Measurements from ENCODE around the gene WDR38. TPM values are rescaled to one million over a fixed set of nuclear protein-coding genes. Genes with fewer than 3 reads are reported as not detected.
A peak's percentile ranks its signal among the peaks of the same experiment; 100 is the strongest.

Gene WDR38
- total and polyA plus RNA-seq, 9 of the 15 experiments (the other 6 are each of a cell fraction or from before 2014, with no cell fraction given), result not detected

DNA sequence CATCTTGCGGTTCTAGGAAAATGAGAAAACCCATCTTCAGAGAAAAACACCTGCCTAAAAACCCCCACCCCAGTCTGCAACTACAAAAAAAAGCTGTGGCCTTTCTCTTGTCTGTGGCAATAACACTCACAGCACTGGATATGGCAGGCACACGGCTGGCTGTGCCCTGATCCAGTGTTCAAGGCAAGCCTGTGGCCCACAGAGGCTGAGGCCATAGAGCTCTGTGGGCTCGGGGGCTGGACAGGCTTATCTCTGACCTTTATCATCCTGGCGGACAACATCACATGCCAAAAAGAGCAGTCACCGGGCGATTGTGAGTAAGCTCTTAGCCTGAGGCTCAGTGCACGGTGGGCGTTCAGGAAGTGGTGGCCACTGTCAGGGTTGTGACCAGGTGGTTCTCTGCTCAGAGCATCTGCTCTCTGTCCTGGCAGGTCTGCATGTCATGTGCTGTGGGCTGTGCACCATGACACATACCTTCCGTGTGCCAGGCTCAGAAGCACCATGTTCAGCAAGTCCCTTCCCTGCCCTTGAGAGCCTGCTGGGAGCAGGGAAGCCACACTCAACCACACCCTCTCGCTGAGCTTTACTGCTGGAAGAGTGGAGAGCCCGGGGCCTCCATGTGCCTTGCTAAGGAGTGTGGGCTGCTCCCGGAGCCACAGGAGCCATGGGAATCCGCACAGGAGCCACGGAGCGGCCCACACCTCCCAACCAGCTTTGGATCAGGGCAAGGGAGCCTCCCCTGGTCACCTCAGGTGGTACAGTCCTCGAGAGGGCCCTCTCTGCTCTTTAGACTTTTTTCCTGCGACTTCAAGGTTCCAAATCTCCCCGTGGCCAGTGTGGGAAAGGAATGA lies 34.6 kb upstream of the WDR38 start (continued):
- TF ChIP-seq ZNF589 (CRISPR knock-in tag; IDR thresholded peaks at IDR 0.05; ENCODE audit: low read depth), result peak; percentile 54
- TF ChIP-seq EP300 (IDR thresholded peaks at IDR 0.05; ENCODE audit: low read length), result 0 out of 2 replicates have a peak, but pooled peaks have one; percentile 21
- 0 out of 2 replicates have a peak, but pooled peaks have one; percentile 17 for TF ChIP-seq ZNF76 (CRISPR knock-in tag; IDR thresholded peaks at IDR 0.05; ENCODE audit: borderline replicate concordance)
- peak; percentile 63; the same call in 1 of the 2 replicates for TF ChIP-seq FOSL1 (tag; conservative IDR thresholded peaks at IDR 0.05)
- TF ChIP-seq ETV5 (CRISPR knock-in tag; IDR thresholded peaks at IDR 0.05; ENCODE audit: low read depth), result peak; percentile 31; the same call in 1 of the 2 replicates
- 0 out of 2 replicates have a peak, but pooled peaks have one; percentile 36 for TF ChIP-seq RBFOX2 (IDR thresholded peaks at IDR 0.05; ENCODE audit: low read depth, low read length)
- TF ChIP-seq NCOA1 (IDR thresholded peaks at IDR 0.05; ENCODE audit: low read depth), result no peak
- TF ChIP-seq CBFA2T3 (IDR thresholded peaks at IDR 0.05), result peak; percentile 18; the same call in 1 of the 2 replicates
- TF ChIP-seq, protein P1, sequence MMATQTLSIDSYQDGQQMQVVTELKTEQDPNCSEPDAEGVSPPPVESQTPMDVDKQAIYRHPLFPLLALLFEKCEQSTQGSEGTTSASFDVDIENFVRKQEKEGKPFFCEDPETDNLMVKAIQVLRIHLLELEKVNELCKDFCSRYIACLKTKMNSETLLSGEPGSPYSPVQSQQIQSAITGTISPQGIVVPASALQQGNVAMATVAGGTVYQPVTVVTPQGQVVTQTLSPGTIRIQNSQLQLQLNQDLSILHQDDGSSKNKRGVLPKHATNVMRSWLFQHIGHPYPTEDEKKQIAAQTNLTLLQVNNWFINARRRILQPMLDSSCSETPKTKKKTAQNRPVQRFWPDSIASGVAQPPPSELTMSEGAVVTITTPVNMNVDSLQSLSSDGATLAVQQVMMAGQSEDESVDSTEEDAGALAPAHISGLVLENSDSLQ (IDR thresholded peaks at IDR 0.05), result 0 out of 2 replicates have a peak, but pooled peaks have one; percentile 5
- peak; percentile 57; the same call in 1 of the 2 replicates for TF ChIP-seq SMARCE1 (IDR thresholded peaks at IDR 0.05)
- peak; percentile 77 for TF ChIP-seq BHLHE40 (IDR thresholded peaks at IDR 0.05; ENCODE audit: low read length)
- 0 out of 2 replicates have a peak, but pooled peaks have one; percentile 22 for TF ChIP-seq TCF7L2 (IDR thresholded peaks at IDR 0.05; ENCODE audit: low read depth, low read length)
- peak; percentile 61; the same call in 1 of the 2 replicates for TF ChIP-seq MTA3 (IDR thresholded peaks at IDR 0.05; ENCODE audit: borderline replicate concordance)
- 0 out of 2 replicates have a peak, but pooled peaks have one; percentile 5 for TF ChIP-seq ZNF583 (CRISPR knock-in tag; IDR thresholded peaks at IDR 0.05)
- TF ChIP-seq USF2 (CRISPR knock-in tag; IDR thresholded peaks at IDR 0.05), result peak; percentile 19; the same call in 1 of the 2 replicates

Data from K562 (cell line).